IPS DF 4.7 (cell line): Measurements from ENCODE around the gene SEBOX.
"Not testable (repeated sequence)": the region's sequence is repeated elsewhere in the genome, so short reads cannot be mapped to it uniquely, and the experiment has no call there.

Experiments used
- DNase-seq: peaks from one replicate; pipeline ENCODE4 v3.0.0-alpha.2; 2013; ENCODE audit warnings: low spot score; ENCODE audit errors: extremely low read depth

Gene SEBOX

GRCh38 chr17:28341516-28341915 lies 23.5 kb downstream of the SEBOX start:
- DNase-seq: no peak

- DNase-seq: no peak
Observed at GRCh38 chr17:28340374-28340773, 24.6 kb downstream of the SEBOX start.

DNA sequence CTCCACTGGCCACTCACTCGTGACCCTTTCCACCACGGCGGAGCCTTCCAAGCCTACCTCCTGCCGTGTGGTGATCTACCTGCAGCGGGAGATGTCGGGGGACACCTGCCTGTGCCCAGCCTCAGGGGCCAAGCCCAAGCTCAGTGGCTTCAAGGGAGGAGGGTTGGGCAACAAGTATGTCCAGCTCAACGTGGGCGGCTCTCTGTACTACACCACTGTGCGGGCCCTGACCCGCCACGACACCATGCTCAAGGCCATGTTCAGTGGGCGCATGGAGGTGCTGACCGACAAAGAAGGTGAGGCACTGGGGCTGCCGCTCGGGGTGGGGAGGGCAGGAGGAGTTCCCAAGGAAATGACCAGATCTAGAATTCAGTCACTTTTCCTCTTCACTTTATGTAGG lies 25.6 kb downstream of the SEBOX start:
- no peak for DNase-seq

- not testable (repeated sequence) for DNase-seq
Observed at GRCh38 chr17:28338769-28339212, 26.2 kb downstream of the SEBOX start.

GRCh38 chr17:28338056-28338768 lies 26.8 kb downstream of the SEBOX start:
- DNase-seq: no peak

GRCh38 chr17:28335959-28336871 lies 28.8 kb downstream of the SEBOX start:
- no peak for DNase-seq

- DNase-seq: peak; percentile 98
Observed at GRCh38 chr17:28335201-28335958, 29.6 kb downstream of the SEBOX start, which contains the start of the genes IFT20 and TNFAIP1. Gene IFT20, minus strand, starts transcription at chr17:28335472. Its CDS starts 3,487 bp downstream, at chr17:28331985. Gene TNFAIP1, plus strand, starts transcription at chr17:28335761. Its CDS starts 3,761 bp downstream, at chr17:28339522.

- DNase-seq: no peak
Observed at GRCh38 chr17:28334666-28335200, 30.3 kb downstream of the SEBOX start.

GRCh38 chr17:28334171-28334570 lies 30.8 kb downstream of the SEBOX start:
- no peak for DNase-seq

DNA sequence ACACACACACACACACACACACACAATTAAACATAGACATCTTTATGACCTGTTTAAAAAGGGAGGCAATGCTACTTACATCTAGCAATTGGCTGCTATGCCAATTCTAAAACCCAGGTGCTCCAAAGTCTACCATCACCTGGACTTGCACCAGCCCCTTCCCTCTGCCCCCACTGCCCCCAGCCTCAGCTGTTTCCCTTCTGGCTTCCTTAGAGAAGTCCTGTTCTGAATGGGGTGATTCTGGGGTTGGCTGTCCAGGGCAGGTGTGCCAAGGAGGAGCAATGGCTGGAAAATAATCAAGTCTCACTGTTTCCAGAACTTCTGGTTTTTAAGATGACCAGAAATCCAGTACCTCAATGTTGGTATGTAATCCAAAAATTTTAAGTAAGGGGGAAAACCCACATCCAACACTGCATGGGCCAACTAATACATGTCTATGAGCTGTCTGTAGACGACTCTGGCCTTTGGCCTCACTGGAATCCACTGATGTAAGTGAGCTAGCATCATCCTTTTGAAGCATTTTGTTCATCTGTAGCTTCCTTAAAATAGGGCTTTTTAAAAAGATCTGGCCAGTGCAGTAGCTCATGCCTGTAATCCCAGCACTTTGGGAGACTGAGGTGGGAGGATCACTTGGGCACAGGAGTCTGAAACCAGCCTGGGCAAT lies 31.8 kb downstream of the SEBOX start:
- DNase-seq: no peak

GRCh38 chr17:28331891-28332420 lies 33.0 kb downstream of the SEBOX start:
- no peak for DNase-seq

DNA sequence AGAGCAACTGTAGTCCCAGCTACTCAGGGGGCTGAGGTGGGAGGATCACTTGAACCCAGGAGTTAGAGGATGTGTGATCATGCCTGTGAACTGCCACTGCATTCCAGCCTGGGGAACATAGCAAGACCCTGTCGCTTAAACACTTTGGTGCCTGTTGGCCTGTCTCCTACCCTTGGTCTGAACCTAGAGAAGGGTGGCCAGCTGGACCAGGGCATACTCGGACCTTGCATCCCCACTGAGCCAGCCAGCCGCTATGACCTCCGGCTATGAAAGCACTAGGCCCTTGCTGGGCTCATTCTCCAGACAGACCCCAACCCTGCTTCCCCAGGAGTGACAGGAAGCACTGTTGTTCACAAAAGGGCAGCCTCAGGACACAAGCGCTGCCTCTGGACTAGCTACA lies 34.3 kb downstream of the SEBOX start:
- DNase-seq: no peak

DNA sequence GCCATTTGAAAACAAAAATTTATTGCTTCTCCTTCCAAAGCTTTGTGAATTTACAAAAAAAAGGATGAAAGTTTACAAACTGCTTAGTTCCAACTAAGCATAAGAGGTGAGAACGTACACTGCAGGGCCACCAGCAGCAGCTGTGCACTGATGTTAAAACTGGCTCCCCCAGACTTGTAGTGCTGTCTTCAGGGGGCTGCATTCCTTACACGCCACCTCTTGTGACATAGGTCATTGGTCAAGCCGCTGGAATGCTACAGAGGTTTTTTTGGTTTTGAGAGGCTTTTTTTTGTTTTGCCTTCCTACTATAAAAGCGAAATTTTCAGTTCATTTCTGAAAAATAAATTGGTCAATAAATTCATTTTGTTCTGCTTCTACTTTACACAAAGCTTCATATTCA lies 36.7 kb downstream of the SEBOX start:
- DNase-seq: no peak

GRCh38 chr17:28327709-28328108 lies 37.3 kb downstream of the SEBOX start:
- no peak for DNase-seq

DNA sequence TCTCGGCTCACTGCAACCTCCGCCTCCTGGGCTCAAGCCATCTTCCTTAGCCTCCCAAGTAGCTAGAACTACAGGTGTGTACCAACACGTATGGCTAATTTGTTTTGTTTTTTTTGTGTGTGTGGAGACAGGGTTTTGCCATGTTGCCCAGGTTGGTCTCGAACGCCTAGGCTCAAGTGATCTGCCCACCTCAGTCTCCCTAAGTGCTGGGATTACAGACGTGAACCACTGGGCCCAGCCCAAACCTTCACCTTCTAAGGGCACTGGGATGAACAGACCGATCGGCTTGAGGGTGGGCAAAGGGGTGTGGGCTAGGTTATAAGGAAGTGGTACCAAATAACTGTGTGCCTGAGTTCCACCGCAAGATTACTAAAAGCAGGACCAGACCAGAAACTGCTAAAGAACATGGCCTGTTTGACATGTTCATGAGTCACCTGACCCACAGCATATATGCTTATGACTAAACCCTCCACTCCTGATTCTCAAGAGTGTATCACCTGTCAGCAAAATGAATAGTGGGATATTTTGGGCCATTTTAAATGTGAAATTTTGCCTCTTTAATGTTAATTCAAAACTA lies 37.9 kb downstream of the SEBOX start:
- no peak for DNase-seq

- DNase-seq: no peak
Observed at GRCh38 chr17:28326114-28326513, 38.9 kb downstream of the SEBOX start.

DNA sequence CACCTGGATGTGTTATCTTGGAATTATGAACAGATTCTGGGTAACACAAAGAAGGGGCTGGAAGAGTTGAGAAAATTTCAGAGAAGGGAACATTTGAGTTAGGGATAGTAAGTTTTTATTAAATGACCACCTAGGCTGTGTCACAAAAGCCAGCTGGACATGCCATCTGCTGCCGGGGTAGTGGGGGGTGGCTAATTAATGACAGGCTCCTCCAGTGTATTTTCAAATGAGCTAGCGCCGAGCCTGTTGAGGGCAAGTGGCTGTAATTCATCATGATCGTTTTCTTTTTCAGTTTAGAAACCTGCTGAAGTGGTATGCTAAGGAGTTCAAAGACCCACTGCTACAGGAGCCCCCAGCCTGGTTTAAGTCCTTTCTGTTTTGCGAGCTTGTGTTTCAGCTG lies 39.8 kb downstream of the SEBOX start:
- DNase-seq: no peak

- DNase-seq: no peak
Observed at GRCh38 chr17:28324781-28325180, 40.2 kb downstream of the SEBOX start.

- DNase-seq: no peak
Observed at GRCh38 chr17:28324267-28324745, 40.7 kb downstream of the SEBOX start.
